GM20000 (cell line): ENCODE results near the gene REXO1.

Source experiments
- DNase-seq: peaks from one replicate; pipeline ENCODE4 v3.0.0; 2012; ENCODE audit warnings: low spot score
- CTCF ChIP-seq: IDR thresholded peaks from 2 replicates; pipeline ENCODE4 v1.5.1; 2012; ENCODE audit warnings: mild to moderate bottlenecking, control low read depth; ENCODE audit errors: extremely low read depth, missing control alignments

Gene REXO1

GRCh38 chr19:1849886-1850398, 1.7 kb upstream of the REXO1 start:
- DNase-seq, result no peak
- TF ChIP-seq CTCF, result no peak

- DNase-seq, result no peak
- TF ChIP-seq CTCF, result no peak
Measured at GRCh38 chr19:1849132-1849474, 820 bp upstream of the REXO1 start.

- DNase-seq, result no peak
Measured at GRCh38 chr19:1847684-1848398, 442 bp downstream of the REXO1 start.

DNA sequence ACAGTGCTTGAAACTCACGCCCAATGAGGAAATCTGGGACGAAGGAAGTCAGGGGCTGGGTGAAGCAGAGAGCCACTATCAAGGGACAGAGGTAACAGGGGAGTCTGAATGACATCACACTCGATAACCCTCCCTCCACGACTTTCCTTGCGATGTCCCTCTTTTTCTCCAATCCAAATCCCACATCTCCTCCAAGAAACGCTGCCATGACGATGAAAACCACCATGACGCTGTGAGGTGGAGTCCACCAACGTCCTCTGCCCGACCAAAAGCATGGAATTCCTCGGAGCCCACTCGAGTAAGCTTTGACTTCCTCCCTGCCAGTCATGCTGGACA, 967 bp downstream of the REXO1 start:
- TF ChIP-seq CTCF, result no peak
- DNase-seq, result no peak

More at GRCh38 chr19:1847684-1848398, 442 bp downstream of the REXO1 start:
- TF ChIP-seq CTCF, result no peak

DNA sequence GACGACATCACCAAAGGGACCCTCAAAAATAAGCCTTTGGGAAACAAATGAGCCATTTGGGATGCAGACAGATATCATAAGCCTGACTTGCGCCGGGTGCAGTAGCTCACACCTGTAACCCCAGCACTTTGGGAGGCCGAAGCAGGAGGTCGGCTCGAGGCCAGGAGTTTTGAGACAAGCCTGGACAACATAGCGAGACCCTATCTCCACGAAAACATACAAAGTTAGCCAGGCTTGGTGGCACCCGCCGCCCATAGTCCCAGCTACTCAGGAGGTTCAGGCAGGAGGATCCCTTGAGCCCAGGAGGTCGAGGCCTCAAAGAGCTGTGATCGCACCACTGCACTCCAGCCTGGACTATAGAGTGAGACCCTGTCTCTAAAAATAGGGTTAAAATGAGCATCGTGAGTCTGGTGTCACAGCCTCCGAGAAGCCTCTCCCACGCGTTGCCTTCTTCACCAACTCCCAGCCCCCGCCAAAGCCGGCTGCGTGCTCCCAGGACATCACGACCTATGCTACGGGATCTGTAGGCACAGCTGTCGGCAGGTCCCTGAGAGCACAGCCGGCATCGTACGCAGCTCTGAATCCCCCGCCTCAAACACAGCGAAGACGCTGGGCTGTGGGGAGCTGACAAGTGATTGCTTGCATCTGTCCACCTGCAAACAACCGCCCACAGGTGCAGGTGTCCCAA, 1.6 kb downstream of the REXO1 start:
- no peak for TF ChIP-seq CTCF

GRCh38 chr19:1845642-1846041, 2.6 kb downstream of the REXO1 start:
- TF ChIP-seq CTCF, result no peak
- no peak for DNase-seq

More for the DNA sequence above, 1.6 kb downstream of the REXO1 start:
- no peak for DNase-seq

- no peak for DNase-seq
- no peak for TF ChIP-seq CTCF
Measured at GRCh38 chr19:1845125-1845515, 3.2 kb downstream of the REXO1 start.
